GM18519 (cell line): Measurements from ENCODE around the gene ARRB2.

Experiments used
- ATAC-seq: cut with Tn5 transposase; IDR thresholded peaks from one replicate; pipeline ENCODE4 v1.9.1; 2021; ENCODE audit warnings: mild to moderate bottlenecking, moderate library complexity; ENCODE audit not compliant: unreplicated experiment, low FRiP score

Gene ARRB2

DNA sequence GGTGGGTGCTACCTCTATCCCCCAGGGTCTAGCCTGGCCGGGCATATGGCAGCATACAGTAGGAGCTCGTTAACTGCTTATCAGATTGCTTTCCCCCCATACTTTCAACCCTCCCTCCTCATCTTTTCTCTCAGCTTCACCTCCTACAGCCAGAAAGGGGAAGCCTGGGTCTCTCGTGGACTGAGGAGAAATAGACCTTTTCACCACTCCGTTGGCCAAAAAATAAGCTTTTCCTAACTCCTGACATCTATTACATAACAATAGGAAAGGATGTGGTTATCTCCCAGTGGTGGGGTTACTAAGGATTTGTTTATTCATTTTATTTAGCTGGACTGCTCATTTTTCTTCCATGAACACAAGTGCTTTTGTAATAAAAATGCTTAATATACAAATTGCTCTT is 38.3 kb downstream of the ARRB2 start:
- no peak for ATAC-seq

DNA sequence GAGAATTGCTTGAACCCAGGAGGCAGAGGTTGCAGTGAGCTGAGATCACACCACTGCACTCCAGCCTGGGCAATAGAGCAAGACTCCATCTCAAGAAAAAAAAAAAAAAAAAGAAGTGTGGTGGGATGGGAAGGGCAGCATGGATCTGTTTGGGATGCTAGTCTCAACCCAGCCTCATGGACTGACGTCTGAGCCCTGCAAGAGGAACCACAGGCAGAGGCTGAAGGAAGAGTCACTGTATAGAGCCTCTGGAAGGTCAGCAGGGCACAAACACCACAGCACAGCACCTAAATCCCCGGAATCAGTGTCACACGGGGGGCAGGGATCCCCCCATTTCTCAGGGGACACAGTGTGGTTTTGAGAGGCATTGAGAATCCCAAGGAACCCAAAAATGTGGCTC is 40.2 kb downstream of the ARRB2 start:
- ATAC-seq: no peak

DNA sequence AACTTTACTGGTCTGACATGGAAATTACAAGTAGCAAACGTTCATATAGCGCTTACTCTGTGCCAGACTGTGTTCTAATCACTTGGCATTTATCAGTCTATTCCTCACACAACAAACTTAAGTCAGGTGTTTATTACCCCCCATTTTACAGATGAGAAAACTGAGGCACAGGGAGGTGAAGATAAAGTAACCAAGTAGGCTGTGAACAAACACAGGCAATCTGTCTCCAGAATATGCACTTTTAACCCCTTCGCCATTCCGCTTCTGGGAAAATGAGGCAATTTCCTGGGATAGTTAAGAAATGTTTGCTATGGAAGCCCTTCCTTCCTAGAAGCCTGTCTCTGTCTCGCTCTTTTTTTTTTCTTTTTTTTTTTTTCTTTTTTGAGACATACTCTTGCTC is 41.5 kb downstream of the ARRB2 start:
- ATAC-seq: no peak

DNA sequence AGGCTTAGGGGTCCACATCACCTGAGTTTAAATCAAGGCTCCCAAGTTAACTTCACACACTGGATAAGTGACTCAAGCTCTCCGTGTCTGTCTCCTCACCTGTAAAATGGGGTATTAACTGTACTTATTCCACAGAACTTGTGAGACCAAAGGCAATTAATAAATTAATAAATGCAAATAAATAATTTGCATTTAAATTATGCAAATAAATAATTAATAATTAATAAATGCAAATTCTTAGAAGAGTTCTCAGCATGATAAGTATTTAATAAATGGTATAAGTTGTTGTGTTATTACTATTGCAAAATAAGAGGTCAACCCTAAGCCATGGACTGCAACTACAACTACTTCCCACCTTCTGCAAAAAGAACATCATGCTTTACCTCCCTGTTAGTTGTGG is 43.0 kb downstream of the ARRB2 start:
- no peak for ATAC-seq

DNA sequence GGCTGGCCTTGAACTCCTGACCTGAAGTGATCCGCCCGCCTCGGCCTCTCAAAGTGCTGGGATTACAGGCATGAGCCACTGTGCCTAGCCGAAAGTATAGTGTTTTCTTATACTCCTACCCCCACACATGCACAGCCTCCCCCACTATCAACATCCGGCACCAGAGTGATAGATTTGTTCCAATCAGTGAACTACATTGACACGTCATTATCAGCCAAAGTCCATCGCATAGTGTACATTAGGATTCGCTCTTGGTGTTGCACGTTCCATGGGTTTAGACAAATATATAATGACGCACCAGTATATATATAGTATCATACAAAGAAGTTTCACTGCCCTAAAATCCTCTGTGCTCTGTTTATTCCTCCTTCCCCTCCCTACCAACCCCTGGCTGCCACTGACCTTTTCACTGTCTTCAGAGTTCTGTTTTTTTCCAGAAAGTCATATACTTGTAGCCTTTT is 49.4 kb downstream of the ARRB2 start:
- ATAC-seq: no peak

DNA sequence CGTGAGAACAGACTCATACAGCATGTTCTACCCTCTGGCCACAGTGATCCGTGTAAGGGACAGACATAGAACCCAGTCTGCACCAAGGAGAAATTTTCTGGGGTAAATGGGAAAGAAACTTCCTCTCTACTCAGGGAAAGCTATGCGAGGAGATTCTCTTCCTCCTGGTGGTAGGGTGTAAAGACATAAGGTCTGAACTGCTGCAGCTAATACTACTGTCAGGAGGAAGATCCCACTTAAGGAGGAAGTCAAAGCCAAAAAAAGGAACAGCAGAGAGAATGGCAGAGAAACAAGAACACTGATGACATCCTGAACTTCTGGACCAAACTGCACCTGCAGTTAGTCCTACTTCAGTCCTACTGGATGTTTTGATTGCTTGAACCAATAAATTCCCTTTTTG is 54.2 kb downstream of the ARRB2 start:
- no peak for ATAC-seq

DNA sequence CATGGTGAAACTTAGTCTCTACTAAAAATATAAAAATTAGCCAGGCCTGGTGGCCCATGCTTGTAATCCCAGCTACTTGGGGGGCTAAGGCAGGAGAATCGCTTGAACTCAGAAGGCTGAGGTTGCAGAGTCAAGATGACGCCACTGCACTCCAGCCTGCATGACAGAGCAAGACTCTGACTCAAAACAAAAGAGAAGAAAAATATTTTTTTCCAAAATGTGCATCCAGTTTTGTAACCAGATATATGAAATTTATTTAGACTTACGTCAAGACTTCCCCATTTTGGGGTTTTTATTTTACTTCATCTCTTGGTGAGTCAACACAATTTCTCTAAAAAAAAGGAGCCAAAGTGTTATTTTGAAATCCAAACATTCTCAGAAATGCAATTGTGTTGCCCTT is 55.8 kb downstream of the ARRB2 start:
- no peak for ATAC-seq

DNA sequence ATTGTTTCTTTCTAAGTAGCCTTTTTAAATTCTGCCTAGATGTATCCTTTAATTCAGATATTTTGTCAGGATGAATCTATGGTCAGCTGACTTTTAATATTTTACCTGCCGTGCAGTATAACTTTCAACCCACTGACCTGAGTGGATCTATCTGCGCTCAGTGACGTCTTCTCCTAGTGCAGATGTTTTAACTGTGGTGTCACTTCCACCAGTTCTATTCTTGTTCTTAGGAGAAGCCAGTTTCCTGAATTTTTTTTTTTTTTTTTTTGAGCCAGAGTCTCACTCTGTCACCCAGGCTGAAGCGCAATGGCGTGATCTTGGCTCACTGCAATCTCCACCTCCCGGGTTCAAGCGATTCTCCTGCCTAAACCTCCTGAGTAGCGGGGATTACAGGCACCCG is 56.3 kb downstream of the ARRB2 start:
- no peak for ATAC-seq

DNA sequence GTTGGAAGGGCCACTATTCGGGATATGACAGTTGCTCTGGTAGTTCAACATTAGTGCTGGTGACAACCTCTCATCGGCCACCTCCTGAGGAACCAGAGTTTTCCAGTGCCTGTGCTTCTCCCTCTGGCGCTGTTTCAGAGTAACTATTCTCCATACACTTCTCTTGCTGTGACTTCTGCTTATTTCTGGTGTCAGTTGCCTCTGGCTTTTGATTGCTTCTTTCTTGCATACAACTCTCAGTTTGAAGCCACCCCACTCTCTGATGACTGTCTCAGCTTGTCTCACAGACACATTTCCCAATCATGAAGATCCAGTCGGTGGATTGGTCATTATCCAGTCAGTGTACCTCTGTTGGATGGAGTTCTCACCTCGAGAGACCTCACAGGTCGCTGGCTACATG is 57.9 kb downstream of the ARRB2 start:
- no peak for ATAC-seq

DNA sequence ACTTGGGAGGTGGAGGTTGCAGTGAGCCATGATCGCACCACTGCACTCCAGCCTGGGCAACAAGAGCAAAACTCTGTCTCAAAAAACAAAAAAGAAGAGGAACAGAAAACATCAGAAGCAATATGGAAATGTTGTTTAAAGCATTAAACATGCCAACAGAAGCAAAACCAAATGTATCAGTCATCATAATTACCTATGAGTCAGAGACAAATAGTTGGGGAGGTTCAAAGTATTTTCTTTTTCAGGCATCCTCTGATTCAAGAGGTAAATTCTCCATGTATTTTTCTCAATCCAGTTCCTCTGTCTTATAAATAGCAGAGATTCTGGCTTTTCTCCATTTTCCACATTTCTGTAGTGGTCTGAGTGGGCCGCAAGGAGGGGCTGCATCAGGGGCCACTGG is 59.2 kb downstream of the ARRB2 start:
- ATAC-seq: no peak
